GM19455 (cell line): ENCODE data around the gene MTARC2.
A peak's percentile ranks its signal among the peaks of the same experiment; 100 is the strongest.
"Not testable (repeated sequence)": the region's sequence is repeated elsewhere in the genome, so short reads cannot be mapped to it uniquely, and the experiment has no call there.

Experiments used
- ATAC-seq: cut with Tn5 transposase; IDR thresholded peaks from one replicate; pipeline ENCODE4 v1.9.1; 2021; ENCODE audit not compliant: unreplicated experiment

MTARC2 gene

GRCh38 chr1:220748089-220748934 is at the start of gene MTARC2:
MTARC2 (plus strand) TSS chr1:220748322; CDS start chr1:220748532, 210 bp downstream.
- peak; percentile 97 for ATAC-seq

GRCh38 chr1:220698607-220699016 is 49.5 kb upstream of the MTARC2 start:
- no peak for ATAC-seq

- no peak for ATAC-seq
Observed at GRCh38 chr1:220699044-220699443, 49.1 kb upstream of the MTARC2 start.

- no peak for ATAC-seq
Observed at GRCh38 chr1:220700556-220701179, 47.5 kb upstream of the MTARC2 start.

GRCh38 chr1:220701974-220702373 is 46.1 kb upstream of the MTARC2 start:
- no peak for ATAC-seq

GRCh38 chr1:220702733-220703270 is 45.3 kb upstream of the MTARC2 start:
- ATAC-seq = no peak

GRCh38 chr1:220703305-220703704 is 44.8 kb upstream of the MTARC2 start:
- ATAC-seq = no peak

- ATAC-seq = no peak
Observed at GRCh38 chr1:220705782-220706181, 42.3 kb upstream of the MTARC2 start.

GRCh38 chr1:220706480-220706879 is 41.6 kb upstream of the MTARC2 start:
- ATAC-seq = no peak

GRCh38 chr1:220707160-220707559 is 41.0 kb upstream of the MTARC2 start:
- ATAC-seq = no peak

GRCh38 chr1:220708244-220708643 is 39.9 kb upstream of the MTARC2 start:
- no peak for ATAC-seq

GRCh38 chr1:220708936-220709801 is 39.0 kb upstream of the MTARC2 start:
- no peak for ATAC-seq

- no peak for ATAC-seq
Observed at GRCh38 chr1:220710333-220710732, 37.8 kb upstream of the MTARC2 start.

GRCh38 chr1:220711056-220711809 is 36.9 kb upstream of the MTARC2 start:
- peak; percentile 82 for ATAC-seq

- ATAC-seq = not testable (repeated sequence)
Observed at GRCh38 chr1:220715986-220716385, 32.1 kb upstream of the MTARC2 start.

- ATAC-seq = peak; percentile 75
Observed at GRCh38 chr1:220717800-220718640, 30.1 kb upstream of the MTARC2 start.

- ATAC-seq = not testable (repeated sequence)
Observed at GRCh38 chr1:220721266-220721665, 26.9 kb upstream of the MTARC2 start.

- ATAC-seq = peak; percentile 65
Observed at GRCh38 chr1:220726634-220727033, 21.5 kb upstream of the MTARC2 start.

GRCh38 chr1:220727519-220727918 is 20.6 kb upstream of the MTARC2 start:
- ATAC-seq = no peak
